Ectodermal cell (in vitro differentiated cells): ENCODE results near the gene PCDHGA9.
"Not testable (repeated sequence)": the region's sequence is repeated elsewhere in the genome, so short reads cannot be mapped to it uniquely, and the experiment has no call there.

Source experiments
- H3K27ac ChIP-seq: 2 replicates; pipeline ENCODE4 v1.7.0; 2013; ENCODE audit warnings: mild to moderate bottlenecking, low read depth, low read length; ENCODE audit not compliant: insufficient read depth, poor library complexity, severe bottlenecking
- H3K27me3 ChIP-seq: 2 replicates; pipeline ENCODE4 v1.7.0; 2013; ENCODE audit warnings: mild to moderate bottlenecking, low read length; ENCODE audit not compliant: insufficient read depth, control insufficient read depth, poor library complexity, severe bottlenecking
- H3K36me3 ChIP-seq: one replicate; pipeline ENCODE4 v1.7.0; 2013; ENCODE audit warnings: low read length; ENCODE audit not compliant: control insufficient read depth, insufficient read depth
- H3K4me1 ChIP-seq: one replicate; pipeline ENCODE4 v1.7.0; 2013; ENCODE audit warnings: low read length; ENCODE audit not compliant: control insufficient read depth, insufficient read depth
- H3K4me3 ChIP-seq: 2 replicates; pipeline ENCODE4 v1.7.0; 2013; ENCODE audit warnings: low read depth, low read length, control low read depth; ENCODE audit not compliant: insufficient read depth
- H3K9me3 ChIP-seq: 2 replicates; pipeline ENCODE4 v1.7.0; 2013; ENCODE audit warnings: mild to moderate bottlenecking, low read length, moderate library complexity; ENCODE audit not compliant: control insufficient read depth
- WGBS, 2 experiments: methylation state at CpG; one replicate each; pipeline ENCODE4 v1.1.7; 2013; ENCODE audit warnings: missing lambda C conversion rate in 2 of 2; 5-methylcytosine and 5-hydroxymethylcytosine counted together

PCDHGA9 gene

DNA sequence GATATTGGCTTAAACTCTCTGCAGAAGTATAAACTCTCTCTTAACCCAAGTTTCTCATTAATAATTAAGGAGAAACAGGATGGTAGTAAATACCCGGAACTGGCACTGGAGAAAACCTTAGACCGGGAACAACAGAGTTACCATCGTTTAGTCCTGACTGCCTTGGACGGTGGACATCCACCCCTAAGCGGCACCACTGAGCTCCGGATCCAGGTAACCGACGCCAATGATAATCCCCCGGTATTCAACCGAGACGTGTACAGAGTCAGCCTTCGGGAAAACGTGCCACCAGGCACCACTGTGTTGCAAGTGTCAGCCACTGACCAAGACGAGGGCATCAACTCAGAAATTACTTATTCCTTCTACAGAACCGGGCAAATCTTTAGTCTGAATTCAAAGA lies 4.0 kb upstream of the PCDHGA9 start:
- Histone ChIP-seq H3K36me3 (no peaks in the 10 kb centered on the region), H3K27ac (no peak overlapping the region), H3K9me3 (peaks cover 3% of the 10 kb centered on the region), H3K4me1 (no peaks in the 10 kb centered on the region), H3K27me3 (no peaks in the 10 kb centered on the region), H3K4me3 (no peak overlapping the region)
- 93 to 96% methylated on average over 15 of the region's 15 CpGs for WGBS, 2 experiments

DNA sequence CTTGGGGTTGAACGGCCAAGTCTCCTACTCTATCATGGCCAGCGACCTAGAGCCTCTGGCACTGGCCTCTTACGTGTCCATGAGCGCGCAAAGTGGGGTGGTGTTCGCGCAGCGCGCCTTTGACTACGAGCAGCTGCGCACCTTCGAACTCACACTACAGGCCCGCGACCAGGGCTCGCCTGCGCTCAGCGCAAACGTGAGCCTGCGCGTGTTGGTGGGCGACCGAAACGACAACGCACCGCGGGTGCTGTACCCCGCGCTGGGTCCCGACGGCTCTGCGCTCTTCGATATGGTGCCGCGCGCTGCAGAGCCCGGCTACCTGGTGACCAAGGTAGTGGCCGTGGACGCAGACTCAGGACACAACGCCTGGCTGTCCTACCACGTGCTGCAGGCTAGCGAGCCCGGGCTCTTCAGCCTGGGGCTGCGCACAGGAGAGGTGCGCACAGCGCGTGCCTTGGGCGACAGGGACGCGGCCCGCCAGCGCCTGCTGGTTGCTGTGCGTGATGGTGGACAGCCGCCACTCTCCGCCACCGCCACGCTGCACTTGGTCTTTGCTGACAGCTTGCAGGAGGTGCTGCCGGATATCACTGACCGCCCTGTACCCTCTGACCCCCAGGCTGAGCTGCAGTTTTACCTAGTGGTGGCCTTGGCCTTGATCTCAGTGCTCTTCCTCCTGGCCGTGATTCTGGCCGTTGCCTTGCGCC lies 2.9 kb upstream of the PCDHGA9 start:
- H3K4me3 ChIP-seq: no peak overlapping the region
- no peaks in the 10 kb centered on the region for H3K4me1 ChIP-seq
- no peak overlapping the region for H3K27ac ChIP-seq
- peaks cover 3% of the 10 kb centered on the region for H3K9me3 ChIP-seq
- 97% methylated on average over 61 of the region's 61 CpGs for WGBS, 2 experiments
- no peaks in the 10 kb centered on the region for H3K36me3 ChIP-seq
- H3K27me3 ChIP-seq: no peaks in the 10 kb centered on the region

- Histone ChIP-seq H3K9me3 (peaks cover 3% of the 10 kb centered on the region), H3K27me3 (no peaks in the 10 kb centered on the region), H3K36me3 (no peaks in the 10 kb centered on the region), H3K4me1 (no peaks in the 10 kb centered on the region), H3K4me3 (no peak overlapping the region), H3K27ac (no peak overlapping the region)
- WGBS, 2 experiments: 95 to 96% methylated on average over 22 of the region's 22 CpGs
These were observed 809 bp downstream of the PCDHGA9 start for GRCh38 chr5:141403387-141403786.

GRCh38 chr5:141407790-141408505 lies 5.4 kb downstream of the PCDHGA9 start, which contains the start of gene PCDHGB6:
Gene PCDHGB6, plus strand, starts transcription at chr5:141408021. Its CDS starts 182 bp downstream, at chr5:141408203.
- WGBS, 2 experiments: 25 to 27% methylated on average over 50 to 51 of the region's 51 CpGs
- H3K27me3 ChIP-seq, H3K4me1 ChIP-seq, H3K9me3 ChIP-seq: not testable (repeated sequence)
- Histone ChIP-seq H3K27ac (peak within 1 kb of the TSS; percentile 79), H3K4me3 (peak within 1 kb of the TSS; percentile 41), H3K36me3 (peaks cover 13% of the 10 kb centered on the region)

- Histone ChIP-seq H3K36me3 (peaks cover 29% of the 10 kb centered on the region), H3K4me3 (peak overlapping the region; percentile 5), H3K27me3 (no peaks in the 10 kb centered on the region), H3K27ac (no peak overlapping the region), H3K4me1 (no peaks in the 10 kb centered on the region), H3K9me3 (peaks cover 6% of the 10 kb centered on the region)
- WGBS, 2 experiments: 97% methylated on average over 64 of the region's 64 CpGs
These were observed 7.2 kb downstream of the PCDHGA9 start for GRCh38 chr5:141409598-141410306.

- peaks cover 8% of the 10 kb centered on the region for H3K9me3 ChIP-seq
- WGBS, 2 experiments: 92 to 97% methylated on average over 3 of the region's 3 CpGs
These were observed 9.0 kb downstream of the PCDHGA9 start for GRCh38 chr5:141411575-141411974.

GRCh38 chr5:141412854-141413539 lies 10.4 kb downstream of the PCDHGA9 start, which contains the start of gene PCDHGA10:
Gene PCDHGA10, plus strand, starts transcription at chr5:141412987. Its CDS starts 189 bp downstream, at chr5:141413176.
- H3K4me3 ChIP-seq: peak within 1 kb of the TSS; percentile 46
- H3K27me3 ChIP-seq: no peaks in the 10 kb centered on the region
- no peaks in the 10 kb centered on the region for H3K4me1 ChIP-seq
- WGBS, 2 experiments: 42 to 49% methylated on average over 31 of the region's 31 CpGs
- peaks cover 48% of the 10 kb centered on the region for H3K36me3 ChIP-seq
- H3K27ac ChIP-seq: peak within 1 kb of the TSS; percentile 17
- H3K9me3 ChIP-seq: peaks cover 8% of the 10 kb centered on the region

More at GRCh38 chr5:141411575-141411974, 9.0 kb downstream of the PCDHGA9 start:
- H3K27me3 ChIP-seq: no peaks in the 10 kb centered on the region
- no peak overlapping the region for H3K27ac ChIP-seq
- peaks cover 43% of the 10 kb centered on the region for H3K36me3 ChIP-seq
- no peak overlapping the region for H3K4me3 ChIP-seq
- no peaks in the 10 kb centered on the region for H3K4me1 ChIP-seq

- Histone ChIP-seq H3K27me3 (no peaks in the 10 kb centered on the region), H3K36me3 (peaks cover 53% of the 10 kb centered on the region), H3K4me3 (peak overlapping the region; percentile 46), H3K27ac (no peak overlapping the region), H3K4me1 (no peaks in the 10 kb centered on the region), H3K9me3 (peaks cover 13% of the 10 kb centered on the region)
- 60 to 65% methylated on average over 25 of the region's 25 CpGs for WGBS, 2 experiments
These were observed 11.0 kb downstream of the PCDHGA9 start for GRCh38 chr5:141413540-141414069.

DNA sequence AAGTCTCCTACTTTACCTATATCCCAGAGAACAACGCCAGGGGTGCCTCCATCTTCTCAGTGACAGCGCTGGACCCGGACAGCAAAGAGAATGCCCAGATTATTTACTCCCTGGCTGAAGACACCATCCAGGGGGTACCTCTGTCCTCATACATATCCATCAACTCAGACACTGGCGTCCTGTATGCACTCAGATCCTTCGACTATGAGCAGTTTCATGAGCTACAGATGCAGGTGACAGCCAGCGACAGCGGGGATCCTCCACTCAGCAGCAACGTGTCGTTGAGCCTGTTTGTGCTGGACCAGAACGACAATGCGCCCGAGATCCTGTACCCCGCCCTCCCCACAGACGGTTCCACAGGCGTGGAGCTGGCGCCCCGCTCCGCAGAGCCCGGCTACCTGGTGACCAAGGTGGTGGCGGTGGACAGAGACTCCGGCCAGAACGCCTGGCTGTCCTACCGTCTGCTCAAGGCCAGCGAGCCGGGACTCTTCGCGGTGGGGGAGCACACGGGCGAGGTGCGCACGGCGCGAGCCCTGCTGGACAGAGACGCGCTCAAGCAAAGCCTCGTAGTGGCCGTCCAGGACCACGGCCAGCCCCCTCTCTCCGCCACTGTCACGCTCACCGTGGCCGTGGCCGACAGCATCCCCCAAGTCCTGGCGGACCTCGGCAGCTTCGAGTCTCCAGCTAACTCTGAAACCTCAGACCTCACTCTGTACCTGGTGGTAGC lies 12.1 kb downstream of the PCDHGA9 start:
- Histone ChIP-seq H3K9me3 (peaks cover 11% of the 10 kb centered on the region), H3K36me3 (peaks cover 50% of the 10 kb centered on the region)
- WGBS, 2 experiments: 95 to 97% methylated on average over 46 of the region's 46 CpGs
- H3K4me1 ChIP-seq, H3K27ac ChIP-seq, H3K4me3 ChIP-seq, H3K27me3 ChIP-seq: not testable (repeated sequence)
